ENCODE results near the gene NME8.

NME8 gene

GRCh38 chr7:37933018-37933566 lies 84.7 kb downstream of the NME8 start:
- DNase-seq (ENCODE audit: low read depth, low spot score): no peak

GRCh38 chr7:37942934-37943610 lies 94.7 kb downstream of the NME8 start:
- no peak for DNase-seq (ENCODE audit: low read depth, low spot score)

- no peak for DNase-seq (ENCODE audit: low read depth, low spot score)
These were observed 95.7 kb downstream of the NME8 start for GRCh38 chr7:37943905-37944736.

- DNase-seq (ENCODE audit: low read depth, low spot score): no peak
These were observed 96.3 kb downstream of the NME8 start for GRCh38 chr7:37944737-37945054.

GRCh38 chr7:37945336-37945735 lies 96.9 kb downstream of the NME8 start:
- DNase-seq (ENCODE audit: low read depth, low spot score): no peak

- no peak for DNase-seq (ENCODE audit: low read depth, low spot score)
These were observed 98.9 kb downstream of the NME8 start for GRCh38 chr7:37947138-37947940.

- DNase-seq (ENCODE audit: low read depth, low spot score): no peak
These were observed 99.5 kb downstream of the NME8 start for GRCh38 chr7:37947941-37948210.
